ENCODE results near the gene SGPP2. TPM values are rescaled to one million over a fixed set of nuclear protein-coding genes. Genes with fewer than 3 reads are reported as not detected.

The SGPP2 gene
- total RNA-seq, 1 donor from 2014 or later = 22.4 TPM

GRCh38 chr2:222595581-222595980, 171.2 kb downstream of the SGPP2 start:
- no peak for DNase-seq (ENCODE audit: extremely low spot score, unreplicated experiment)
- Mint-ChIP-seq H3K27ac (no peak overlapping the region), H3K4me3 (no peak overlapping the region), H3K9me3 (no peaks in the 10 kb centered on the region), H3K27me3 (no peaks in the 10 kb centered on the region), H3K4me1 (ENCODE audit: unreplicated experiment) (no peaks in the 10 kb centered on the region), H3K36me3 (peaks cover 33% of the 10 kb centered on the region)
- TF ChIP-seq, protein P1, sequence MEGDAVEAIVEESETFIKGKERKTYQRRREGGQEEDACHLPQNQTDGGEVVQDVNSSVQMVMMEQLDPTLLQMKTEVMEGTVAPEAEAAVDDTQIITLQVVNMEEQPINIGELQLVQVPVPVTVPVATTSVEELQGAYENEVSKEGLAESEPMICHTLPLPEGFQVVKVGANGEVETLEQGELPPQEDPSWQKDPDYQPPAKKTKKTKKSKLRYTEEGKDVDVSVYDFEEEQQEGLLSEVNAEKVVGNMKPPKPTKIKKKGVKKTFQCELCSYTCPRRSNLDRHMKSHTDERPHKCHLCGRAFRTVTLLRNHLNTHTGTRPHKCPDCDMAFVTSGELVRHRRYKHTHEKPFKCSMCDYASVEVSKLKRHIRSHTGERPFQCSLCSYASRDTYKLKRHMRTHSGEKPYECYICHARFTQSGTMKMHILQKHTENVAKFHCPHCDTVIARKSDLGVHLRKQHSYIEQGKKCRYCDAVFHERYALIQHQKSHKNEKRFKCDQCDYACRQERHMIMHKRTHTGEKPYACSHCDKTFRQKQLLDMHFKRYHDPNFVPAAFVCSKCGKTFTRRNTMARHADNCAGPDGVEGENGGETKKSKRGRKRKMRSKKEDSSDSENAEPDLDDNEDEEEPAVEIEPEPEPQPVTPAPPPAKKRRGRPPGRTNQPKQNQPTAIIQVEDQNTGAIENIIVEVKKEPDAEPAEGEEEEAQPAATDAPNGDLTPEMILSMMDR (conservative IDR thresholded peaks at IDR 0.05) = no peak

DNA sequence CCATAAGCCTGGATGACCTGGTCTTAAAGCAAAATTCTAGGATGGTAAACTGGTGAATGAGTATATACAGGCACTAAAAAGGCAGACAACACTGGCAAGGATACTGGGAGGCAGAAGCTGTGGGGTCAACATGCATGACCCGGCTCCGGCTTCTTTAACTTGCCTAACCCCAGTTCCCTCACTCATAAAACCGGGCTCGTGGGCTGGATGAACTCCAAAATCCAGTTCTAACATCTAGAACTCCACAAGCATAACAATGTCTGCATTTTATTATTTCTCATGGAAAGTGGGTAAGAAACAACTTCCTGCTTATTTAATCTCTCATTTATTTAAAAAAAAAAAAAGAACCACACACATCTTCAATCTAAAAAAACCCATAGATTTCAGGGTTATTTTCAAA, 174.3 kb downstream of the SGPP2 start:
- H3K4me3 Mint-ChIP-seq = no peak overlapping the region
- H3K27ac Mint-ChIP-seq = no peak overlapping the region
- TF ChIP-seq, protein P1 (conservative IDR thresholded peaks at IDR 0.05) = no peak
- DNase-seq (ENCODE audit: extremely low spot score, unreplicated experiment) = no peak
- peaks cover 18% of the 10 kb centered on the region for H3K36me3 Mint-ChIP-seq
- no peaks in the 10 kb centered on the region for H3K9me3 Mint-ChIP-seq
- H3K4me1 Mint-ChIP-seq (ENCODE audit: unreplicated experiment) = no peaks in the 10 kb centered on the region
- H3K27me3 Mint-ChIP-seq = no peaks in the 10 kb centered on the region

DNA sequence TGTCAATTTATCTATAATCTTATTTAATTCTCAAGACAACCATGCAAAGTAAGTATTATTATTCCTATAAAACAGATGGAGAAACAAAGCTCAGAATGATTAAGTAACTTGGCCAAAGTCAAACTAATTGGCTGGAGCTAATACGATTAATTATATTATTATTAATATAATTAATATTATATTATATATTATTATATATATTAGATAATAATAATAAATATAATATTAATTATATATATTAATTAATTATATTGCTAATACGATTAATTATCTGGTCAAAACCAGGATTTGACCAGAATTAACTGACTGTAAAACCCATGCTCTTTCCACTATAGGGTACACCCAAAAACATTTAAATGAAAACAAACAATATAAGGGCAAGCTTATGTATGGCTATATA, 179.2 kb downstream of the SGPP2 start:
- TF ChIP-seq, protein P1 (conservative IDR thresholded peaks at IDR 0.05) = no peak
- no peaks in the 10 kb centered on the region for H3K27me3 Mint-ChIP-seq
- H3K9me3 Mint-ChIP-seq = no peaks in the 10 kb centered on the region
- no peak overlapping the region for H3K27ac Mint-ChIP-seq
- H3K4me3 Mint-ChIP-seq = no peak overlapping the region
- no peak for DNase-seq (ENCODE audit: extremely low spot score, unreplicated experiment)
- peaks cover 7% of the 10 kb centered on the region for H3K36me3 Mint-ChIP-seq
- no peaks in the 10 kb centered on the region for H3K4me1 Mint-ChIP-seq (ENCODE audit: unreplicated experiment)

- Mint-ChIP-seq H3K4me3 (no peak overlapping the region), H3K27ac (no peak overlapping the region), H3K4me1 (ENCODE audit: unreplicated experiment) (no peaks in the 10 kb centered on the region), H3K9me3 (no peaks in the 10 kb centered on the region), H3K36me3 (peaks cover 3% of the 10 kb centered on the region), H3K27me3 (no peaks in the 10 kb centered on the region)
- DNase-seq (ENCODE audit: extremely low spot score, unreplicated experiment) = no peak
- TF ChIP-seq, protein P1 (conservative IDR thresholded peaks at IDR 0.05) = no peak
Measured at GRCh38 chr2:222604749-222605515, 180.6 kb downstream of the SGPP2 start.

DNA sequence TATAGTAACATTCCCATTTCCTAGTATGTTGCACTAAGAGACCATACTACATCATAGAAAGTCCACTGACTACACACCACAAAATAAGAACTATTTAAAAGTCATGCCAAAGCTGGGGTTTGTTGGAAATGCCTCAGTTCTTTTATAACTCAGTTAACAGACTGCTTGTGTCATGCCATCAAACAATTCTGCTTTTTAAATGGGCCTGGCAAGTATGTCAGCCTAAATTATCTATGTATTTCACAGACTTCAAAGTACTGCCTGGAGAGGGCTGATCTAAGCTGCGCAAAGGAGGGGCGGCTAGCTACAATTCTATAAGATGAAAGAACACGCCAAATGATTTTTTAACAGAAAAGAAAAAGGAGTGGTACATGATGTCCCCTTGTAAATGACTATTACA, 182.0 kb downstream of the SGPP2 start:
- TF ChIP-seq, protein P1 (conservative IDR thresholded peaks at IDR 0.05) = no peak
- Mint-ChIP-seq H3K9me3 (no peaks in the 10 kb centered on the region), H3K36me3 (peaks cover 7% of the 10 kb centered on the region), H3K4me3 (no peak overlapping the region), H3K27me3 (no peaks in the 10 kb centered on the region), H3K27ac (no peak overlapping the region), H3K4me1 (ENCODE audit: unreplicated experiment) (no peaks in the 10 kb centered on the region)
- no peak for DNase-seq (ENCODE audit: extremely low spot score, unreplicated experiment)

Data from type B pancreatic cell (in vitro differentiated cells).